IMR-90 (cell line): ENCODE measurements around the gene MCTP2. TPM values are rescaled to one million over a fixed set of nuclear protein-coding genes. Genes with fewer than 3 reads are reported as not detected.

Source experiments
- ATAC-seq: fragments of 200-7000 bp; cut with Tn5 transposase; 2 replicates; pipeline ENCODE4 v1.9.1; 2020; ENCODE audit warnings: low read depth, mild to moderate bottlenecking, moderate library complexity
- BruUV-seq: library from RNA; stranded (reverse); fragments of 400-500 nt; replicated peaks from 2 replicates; lab custom pipeline; 2021; lab: Mats Ljungman, UMichigan
- CTCF ChIA-PET: fragments of 300-600 bp; formaldehyde crosslinking; extraction: SDS; loops from one replicate; lab custom pipeline; 2021; ENCODE audit warnings: antibody characterized with exemption; lab: Yijun Ruan, JAX
- POLR2A ChIA-PET: fragments of 300-600 bp; sonication (Branson Sonifier 250); formaldehyde crosslinking; loops from one replicate; lab custom pipeline; 2022; ENCODE audit warnings: antibody characterized with exemption; ENCODE audit not compliant: unreplicated experiment; lab: Charles Lee
- DNase-seq: peaks from one replicate; pipeline ENCODE4 v3.0.0; 2013
- H2AFZ ChIP-seq: replicated peaks from 2 replicates; pipeline ENCODE3; 2013; ENCODE audit warnings: low read length, mild to moderate bottlenecking; ENCODE audit not compliant: poor library complexity
- H2AK5ac ChIP-seq: 2 replicates; pipeline ENCODE4 v1.6.1; 2013; ENCODE audit warnings: low read depth, low read length, inconsistent platforms
- H2AK9ac ChIP-seq: replicated peaks from 2 replicates; pipeline ENCODE3; 2013; ENCODE audit warnings: mild to moderate bottlenecking, low read depth, low read length, moderate library complexity; ENCODE audit not compliant: poor library complexity
- H2BK120ac ChIP-seq: 2 replicates; pipeline ENCODE4 v1.6.1; 2013; ENCODE audit warnings: low read depth, low read length, inconsistent platforms
- H2BK15ac ChIP-seq: 3 replicates; pipeline ENCODE4 v1.6.1; 2013; ENCODE audit warnings: low read depth, low read length, inconsistent platforms
- H2BK20ac ChIP-seq: 2 replicates; pipeline ENCODE4 v1.6.1; 2013; ENCODE audit warnings: low read depth, mild to moderate bottlenecking, inconsistent platforms, low read length, moderate library complexity
- H2BK5ac ChIP-seq: 2 replicates; pipeline ENCODE4 v1.6.1; 2013; ENCODE audit warnings: mild to moderate bottlenecking, low read depth, low read length, inconsistent platforms; ENCODE audit not compliant: poor library complexity, severe bottlenecking
- H3K14ac ChIP-seq: replicated peaks from 2 replicates; pipeline ENCODE4 v1.6.1; 2013; ENCODE audit warnings: low read depth, low read length, inconsistent platforms
- H3K18ac ChIP-seq: 2 replicates; pipeline ENCODE4 v1.6.1; 2013; ENCODE audit warnings: low read depth, low read length, control low read depth
- H3K23ac ChIP-seq: 2 replicates; pipeline ENCODE4 v1.6.1; 2013; ENCODE audit warnings: low read depth, low read length, inconsistent platforms
- H3K27ac ChIP-seq: 2 replicates; pipeline ENCODE4 v1.5.1; 2013; ENCODE audit warnings: mild to moderate bottlenecking, control low read depth, low read length; ENCODE audit not compliant: insufficient read depth
- H3K27me3 ChIP-seq: 2 replicates; pipeline ENCODE4 v1.6.1; 2013; ENCODE audit warnings: low read length; ENCODE audit not compliant: control insufficient read depth, insufficient read depth
- H3K36me3 ChIP-seq: 2 replicates; pipeline ENCODE4 v1.6.1; 2013; ENCODE audit warnings: low read length, mixed read lengths; ENCODE audit not compliant: control insufficient read depth, insufficient read depth
- H3K4ac ChIP-seq: 2 replicates; pipeline ENCODE4 v1.6.1; 2013; ENCODE audit warnings: low read depth, low read length, inconsistent platforms
- H3K4me1 ChIP-seq: 2 replicates; pipeline ENCODE4 v1.6.1; 2013; ENCODE audit warnings: low read length, mixed read lengths; ENCODE audit not compliant: control insufficient read depth, insufficient read depth
- H3K4me2 ChIP-seq: 2 replicates; pipeline ENCODE4 v1.6.1; 2013; ENCODE audit warnings: low read depth, mild to moderate bottlenecking, control low read depth, low read length, moderate library complexity
- H3K4me3 ChIP-seq: 2 replicates; pipeline ENCODE4 v1.5.1; 2013; ENCODE audit warnings: low read depth, mild to moderate bottlenecking, control low read depth, low read length, moderate library complexity; ENCODE audit not compliant: insufficient read depth
- H3K56ac ChIP-seq: 2 replicates; pipeline ENCODE4 v1.6.1; 2013; ENCODE audit warnings: low read length, inconsistent platforms; ENCODE audit not compliant: insufficient read depth; ENCODE audit errors: extremely low read depth
- H3K79me1 ChIP-seq, 2 experiments: 2 replicates each; pipeline ENCODE4 v1.6.1; 2013; ENCODE audit warnings: low read length in 2 of 2, inconsistent platforms in 1 of 2, low read depth in 1 of 2
- H3K9ac ChIP-seq: 2 replicates; pipeline ENCODE4 v1.6.1; 2013; ENCODE audit warnings: low read depth, low read length, control low read depth
- H3K9me1 ChIP-seq: 2 replicates; pipeline ENCODE4 v1.6.1; 2013; ENCODE audit warnings: low read length, inconsistent platforms; ENCODE audit not compliant: insufficient read depth
- H3K9me3 ChIP-seq: 2 replicates; pipeline ENCODE4 v1.6.1; 2013; ENCODE audit warnings: low read length; ENCODE audit not compliant: control insufficient read depth, insufficient read depth
- H4K20me1 ChIP-seq: 2 replicates; pipeline ENCODE4 v1.6.1; 2013; ENCODE audit warnings: low read length, inconsistent platforms; ENCODE audit not compliant: insufficient read depth
- H4K5ac ChIP-seq: 2 replicates; pipeline ENCODE4 v1.6.1; 2013; ENCODE audit warnings: mild to moderate bottlenecking, low read depth, low read length, control low read depth
- H4K8ac ChIP-seq, 2 experiments: 2 replicates each; pipeline ENCODE4 v1.6.1; 2013; ENCODE audit warnings: low read depth in 2 of 2, low read length in 2 of 2, control low read depth in 1 of 2, inconsistent platforms in 1 of 2
- H4K91ac ChIP-seq: 2 replicates; pipeline ENCODE4 v1.6.1; 2013; ENCODE audit warnings: low read depth, low read length, inconsistent platforms; ENCODE audit not compliant: insufficient read depth
- BHLHE40 ChIP-seq: fragments of 150-350 bp; IDR thresholded peaks from 2 replicates; pipeline ENCODE4 v1.6.1; 2016; ENCODE audit warnings: mild to moderate bottlenecking, low read depth, low read length
- CEBPB ChIP-seq: IDR thresholded peaks from 2 replicates; pipeline ENCODE4 v1.6.1; 2012; ENCODE audit warnings: low read depth, low read length, improper control_type of control experiment
- CHD1 ChIP-seq: IDR thresholded peaks from 2 replicates; pipeline ENCODE4 v1.6.1; 2012; ENCODE audit warnings: low read depth, low read length, improper control_type of control experiment
- ELK1 ChIP-seq: fragments of 150-350 bp; IDR thresholded peaks from 2 replicates; pipeline ENCODE4 v1.6.1; 2016; ENCODE audit warnings: low read depth, mild to moderate bottlenecking, low read length, moderate library complexity, borderline replicate concordance
- FOS ChIP-seq: fragments of 150-350 bp; IDR thresholded peaks from 2 replicates; pipeline ENCODE4 v1.6.1; 2016; ENCODE audit warnings: low read depth, low read length
- MAFK ChIP-seq: IDR thresholded peaks from 2 replicates; pipeline ENCODE4 v1.6.1; 2012; ENCODE audit warnings: low read depth, low read length, improper control_type of control experiment
- MXI1 ChIP-seq: IDR thresholded peaks from 2 replicates; pipeline ENCODE4 v1.6.1; 2012; ENCODE audit warnings: low read depth, mild to moderate bottlenecking, low read length, moderate library complexity, borderline replicate concordance
- NFE2L2 ChIP-seq: fragments of 150-350 bp; IDR thresholded peaks from 2 replicates; pipeline ENCODE4 v1.6.1; 2016; ENCODE audit warnings: low read depth, mild to moderate bottlenecking, low read length
- POLR2A ChIP-seq: IDR thresholded peaks from 2 replicates; pipeline ENCODE4 v1.6.1; 2012; ENCODE audit warnings: mild to moderate bottlenecking, low read depth, low read length
- RAD21 ChIP-seq: IDR thresholded peaks from 2 replicates; pipeline ENCODE4 v1.6.1; 2012; ENCODE audit warnings: low read length, improper control_type of control experiment
- RCOR1 ChIP-seq: IDR thresholded peaks from 2 replicates; pipeline ENCODE4 v1.6.1; 2012; ENCODE audit warnings: mild to moderate bottlenecking, low read length, improper control_type of control experiment; ENCODE audit not compliant: insufficient replicate concordance
- RFX5 ChIP-seq: IDR thresholded peaks from 2 replicates; pipeline ENCODE4 v1.8.0; 2012; ENCODE audit warnings: low read depth, mild to moderate bottlenecking, low read length, moderate library complexity
- SMC3 ChIP-seq: fragments of 150-350 bp; IDR thresholded peaks from 2 replicates; pipeline ENCODE4 v1.6.1; 2016; ENCODE audit warnings: low read depth, mild to moderate bottlenecking, antibody characterized with exemption, low read length, moderate library complexity
- WGBS, 2 experiments: methylation state at CpG; one replicate each; pipeline versions ENCODE4 v1.1.5 to v1.1.7; 2013; ENCODE audit warnings: missing lambda C conversion rate in 2 of 2; ENCODE audit not compliant: insufficient read length in 1 of 2; ENCODE audit errors: extremely low coverage in 2 of 2; 5-methylcytosine and 5-hydroxymethylcytosine counted together
- dilution Hi-C: fragments of 300-500 bp; cut with HindIII; formaldehyde crosslinking; loops from one replicate; pipeline ENCODE4 v1.14.3; 2018; ENCODE audit warnings: low sequenced_read_pairs; ENCODE audit not compliant: unreplicated experiment
- in situ Hi-C: fragments of 300-500 bp; cut with MboI; formaldehyde crosslinking; loops from 3 replicates; pipeline ENCODE4 v1.14.3; 2019; ENCODE audit warnings: low sequenced_read_pairs, inconsistent platforms, mixed read lengths
- intact Hi-C: fragments of 100-400 bp; cut with micrococcal nuclease; formaldehyde crosslinking; loops from 2 replicates; pipeline ENCODE4 v1.10.0; 2022
- polyA plus RNA-seq, 3 experiments: library from polyadenylated mRNA; depleted of rRNA; stranded (reverse); fragments of >200 nt; gene quantifications; 2 replicates each; pipeline ENCODE4 v1.2.3, GENCODE V29; 2012; ENCODE audit warnings: low replicate concordance in 1 of 3
- total RNA-seq: library from RNA; depleted of rRNA; stranded (reverse); fragments of >200 nt; gene quantifications from 2 replicates; pipeline ENCODE4 v1.2.3, GENCODE V29; 2012
- TF ChIP-seq, protein P1 (sequence below): fragments of 150-350 bp; IDR thresholded peaks from 2 replicates; pipeline ENCODE4 v1.6.1; 2017; ENCODE audit warnings: mild to moderate bottlenecking, antibody characterized with exemption, low read length, low read depth

The MCTP2 gene
- total and polyA plus RNA-seq, 2 of the 4 experiments (the other 2 are of a cell fraction): 5.1 to 9.9 TPM

- no peak for TF ChIP-seq FOS
Measured at GRCh38 chr15:94417501-94418293, 186.3 kb downstream of the MCTP2 start (continued).

DNA sequence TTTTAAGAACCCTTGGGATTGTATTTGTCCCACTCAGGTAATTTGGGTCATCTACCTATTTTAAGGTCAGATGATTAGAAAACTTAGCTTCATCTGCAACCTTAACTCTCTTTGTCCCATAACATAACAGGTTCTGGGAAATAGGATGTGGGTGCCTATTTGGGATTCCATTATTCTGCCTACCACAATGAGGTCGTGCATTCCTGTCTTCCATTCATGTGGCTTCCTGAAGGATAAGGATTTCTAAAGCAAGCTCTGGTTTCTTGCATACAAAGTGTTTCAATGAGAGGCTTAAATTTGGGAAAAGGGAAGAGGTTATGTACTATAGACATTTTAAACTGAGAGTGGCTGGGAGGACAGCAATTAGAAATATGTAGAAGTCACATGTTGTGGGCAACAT, 190.3 kb downstream of the MCTP2 start:
- POLR2A ChIA-PET: no interaction called here
- in situ Hi-C loops: loop anchor here (25.0 kb wide), 1 partner anchor 591 kb away; no protein-coding TSS in a partner anchor
- dilution Hi-C loops: no loop called here
- no peak for TF ChIP-seq SMC3
- TF ChIP-seq RCOR1: no peak
- no peak for TF ChIP-seq RFX5
- TF ChIP-seq ELK1: no peak
- TF ChIP-seq CEBPB: no peak
- TF ChIP-seq MAFK: no peak
- no peak for TF ChIP-seq POLR2A
- TF ChIP-seq MXI1: no peak
- TF ChIP-seq RAD21: no peak
- no peak for TF ChIP-seq NFE2L2
- TF ChIP-seq BHLHE40: no peak
- TF ChIP-seq, protein P1, sequence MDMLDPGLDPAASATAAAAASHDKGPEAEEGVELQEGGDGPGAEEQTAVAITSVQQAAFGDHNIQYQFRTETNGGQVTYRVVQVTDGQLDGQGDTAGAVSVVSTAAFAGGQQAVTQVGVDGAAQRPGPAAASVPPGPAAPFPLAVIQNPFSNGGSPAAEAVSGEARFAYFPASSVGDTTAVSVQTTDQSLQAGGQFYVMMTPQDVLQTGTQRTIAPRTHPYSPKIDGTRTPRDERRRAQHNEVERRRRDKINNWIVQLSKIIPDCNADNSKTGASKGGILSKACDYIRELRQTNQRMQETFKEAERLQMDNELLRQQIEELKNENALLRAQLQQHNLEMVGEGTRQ: no peak
- no peak for TF ChIP-seq CHD1
- no peak for TF ChIP-seq FOS

More for the DNA sequence above, 190.3 kb downstream of the MCTP2 start:
- CTCF ChIA-PET: no interaction called here
- Histone ChIP-seq H3K18ac (no peak overlapping the region), H2BK20ac (no peak overlapping the region), H3K36me3 (no peaks in the 10 kb centered on the region), H3K9me1 (no peaks in the 10 kb centered on the region), H3K4me3 (no peak overlapping the region), H3K9me3 (no peaks in the 10 kb centered on the region), H3K27me3 (no peaks in the 10 kb centered on the region), H4K20me1 (no peaks in the 10 kb centered on the region), H3K9ac (no peak overlapping the region), H4K5ac (no peak overlapping the region), H2BK5ac (no peak overlapping the region), H2BK15ac (no peak overlapping the region), H4K91ac (no peak overlapping the region), H3K27ac (no peak overlapping the region), H2AFZ (no peak overlapping the region), H3K14ac (no peak overlapping the region), H3K4me2 (no peak overlapping the region), H2AK9ac (no peak overlapping the region), H3K4me1 (no peaks in the 10 kb centered on the region), H3K56ac (no peak overlapping the region), H3K23ac (no peak overlapping the region), H3K79me1 (no peaks in the 10 kb centered on the region), H2AK5ac (no peak overlapping the region), H2BK120ac (no peak overlapping the region), H3K4ac (no peak overlapping the region), H4K8ac (no peak overlapping the region)
- no peak for ATAC-seq
- no CpG with 5 or more reads among the region's 1 CpG for WGBS, 2 experiments
- BruUV-seq: no TSS peak
- intact Hi-C loops: no loop called here
- no peak for DNase-seq
